HTR-8/SVneo (cell line): Measurements from ENCODE around the gene RITA1.

Experiments used
- DNase-seq: peaks from one replicate; pipeline ENCODE4 v3.0.0; 2011; ENCODE audit warnings: low spot score, mixed read lengths; ENCODE audit not compliant: insufficient read length
- FAIRE-seq: peaks from 2 replicates; lab custom pipeline; 2011; peaks lifted over from hg19 to GRCh38; lab: Jason Lieb, UNC

The RITA1 gene

DNA sequence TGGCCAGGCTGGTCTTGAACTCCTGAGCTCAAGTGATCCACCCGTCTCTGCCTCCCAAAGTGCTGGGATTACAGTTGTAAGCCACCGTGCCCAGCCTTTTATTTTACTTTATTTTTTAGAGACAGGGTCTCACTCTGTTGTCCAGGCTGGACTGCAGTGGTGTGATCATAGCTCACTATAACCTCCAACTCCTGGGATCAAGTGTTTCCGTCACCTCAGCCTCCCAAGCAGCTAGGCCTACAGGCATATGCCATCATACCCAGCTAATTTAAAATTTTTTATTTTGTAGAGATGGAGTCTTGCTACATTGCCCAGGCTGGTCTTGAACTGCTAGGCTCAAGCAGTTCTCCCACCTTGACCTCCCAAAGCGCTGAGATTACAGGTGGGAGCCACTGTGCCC is 39.4 kb downstream of the RITA1 start:
- no peak for FAIRE-seq

DNA sequence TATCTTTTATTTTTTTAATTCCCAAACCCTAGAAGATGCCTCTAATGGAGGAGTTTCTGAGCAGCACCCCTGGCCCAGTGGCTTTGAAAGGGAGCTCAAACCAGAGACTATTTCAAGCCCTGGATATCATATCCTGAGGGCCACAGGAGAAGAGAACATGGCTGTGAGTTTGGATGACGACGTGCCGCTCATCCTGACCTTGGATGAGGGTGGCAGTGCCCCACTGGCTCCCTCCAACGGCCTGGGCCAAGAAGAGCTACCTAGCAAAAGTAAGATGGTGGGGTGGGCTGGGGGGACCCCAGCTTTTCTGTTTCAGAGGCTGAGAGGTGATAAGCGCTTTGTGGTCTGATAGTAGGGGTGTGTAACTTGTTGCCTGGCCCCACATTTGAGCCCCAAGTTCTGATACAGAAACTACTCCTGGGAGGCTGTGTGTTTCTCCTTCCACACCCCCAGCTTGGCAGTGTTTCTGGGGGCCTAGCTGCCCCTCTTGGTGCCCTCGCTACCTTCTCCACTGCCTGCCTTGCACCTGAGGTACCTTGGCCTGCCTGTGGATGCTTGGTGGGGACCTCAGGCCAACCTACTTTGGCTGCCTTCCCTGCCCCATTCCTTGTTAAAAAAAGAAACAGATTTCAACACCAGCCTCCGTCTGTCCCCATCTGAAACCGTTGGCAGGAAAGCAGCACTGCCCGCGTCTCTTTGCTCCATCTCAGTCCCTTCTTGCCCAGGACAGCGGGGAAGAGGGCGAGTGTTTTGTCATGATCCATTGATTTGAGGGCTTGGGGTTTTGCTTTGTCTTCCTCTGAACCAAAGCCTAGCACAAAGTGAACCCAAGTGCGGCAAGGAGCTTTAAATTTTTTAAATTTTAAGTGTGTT is 41.4 kb downstream of the RITA1 start:
- no peak for FAIRE-seq

More for the DNA sequence above, 39.4 kb downstream of the RITA1 start:
- DNase-seq, result no peak

GRCh38 chr12:113227686-113228391 is 42.3 kb downstream of the RITA1 start:
- FAIRE-seq (no peak), DNase-seq (no peak)

More for the DNA sequence above, 41.4 kb downstream of the RITA1 start:
- DNase-seq, result no peak

DNA sequence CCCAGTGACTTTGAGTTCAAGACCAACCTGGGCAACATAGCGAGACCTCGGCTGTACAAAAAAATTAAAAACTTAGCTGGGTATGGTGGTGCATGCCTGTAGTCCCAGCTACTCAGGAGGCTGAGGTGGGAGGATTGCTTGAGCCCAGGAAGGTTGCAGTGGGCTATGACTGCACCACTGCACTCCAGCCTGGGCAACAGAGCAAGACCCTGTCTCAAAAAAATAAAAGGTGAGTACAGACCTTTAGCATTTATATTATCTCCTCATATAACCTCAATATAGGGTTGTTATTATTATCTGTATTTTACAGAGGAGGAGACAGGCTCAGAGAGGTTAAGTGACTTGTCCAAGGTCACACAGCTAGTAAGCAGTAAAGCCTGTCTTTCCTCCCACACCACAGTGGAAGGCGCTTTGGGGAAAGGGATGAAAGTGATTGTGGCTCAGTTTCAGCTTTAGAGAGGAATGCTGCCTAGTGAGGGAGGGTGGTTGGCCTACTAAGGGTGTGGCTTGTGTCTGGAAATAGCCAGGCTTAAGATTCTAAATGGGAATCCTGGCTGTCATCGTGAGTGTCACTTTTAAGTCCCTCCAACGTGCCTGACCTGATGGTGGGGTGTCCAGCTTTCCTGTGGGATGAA is 43.0 kb downstream of the RITA1 start:
- no peak for DNase-seq
- no peak for FAIRE-seq

GRCh38 chr12:113230315-113231234 is 45.1 kb downstream of the RITA1 start:
- DNase-seq, result no peak
- FAIRE-seq, result no peak

DNA sequence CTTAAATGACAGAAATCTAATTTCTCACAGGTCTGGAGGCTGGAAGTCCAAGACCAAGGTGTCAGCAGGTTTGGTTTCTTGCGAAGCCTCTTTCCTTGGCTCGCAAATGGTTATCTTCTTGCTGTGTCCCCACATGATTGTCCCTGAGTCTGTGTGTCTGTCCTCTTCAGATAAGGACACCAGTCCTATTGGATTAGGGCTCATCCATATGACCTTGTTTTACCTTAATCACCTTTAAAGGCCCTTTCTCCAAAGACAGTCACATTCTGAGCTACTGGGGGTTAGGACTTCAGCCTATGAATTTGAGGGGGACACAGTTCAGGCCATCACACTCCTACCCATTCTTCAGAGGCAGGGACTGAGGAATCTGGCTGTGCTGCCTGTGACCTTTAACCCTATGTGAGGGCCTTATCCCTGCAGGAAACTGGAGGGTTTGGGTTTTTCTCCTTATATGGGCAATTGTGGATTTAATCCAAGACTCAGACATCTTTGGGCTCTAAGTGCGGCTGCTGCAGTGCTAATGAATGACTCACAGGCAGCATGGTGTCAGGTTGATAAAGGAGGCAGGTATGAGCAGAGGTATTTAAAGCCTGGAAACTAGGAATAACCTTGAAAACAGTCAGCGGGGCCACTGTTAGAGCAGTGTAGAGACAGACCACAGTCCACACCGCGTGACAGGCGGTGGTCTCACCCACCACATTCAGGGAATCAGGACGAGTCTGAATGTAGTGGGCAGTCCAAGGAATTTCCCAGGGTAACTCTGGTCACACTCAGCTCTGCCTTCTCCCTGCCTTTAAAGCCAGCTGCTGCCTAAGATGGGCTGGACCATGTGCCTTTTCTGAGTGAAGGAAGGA is 45.9 kb downstream of the RITA1 start:
- DNase-seq, result no peak
- FAIRE-seq, result no peak

- DNase-seq, result no peak
Measured at GRCh38 chr12:113232089-113232839, 46.7 kb downstream of the RITA1 start.

GRCh38 chr12:113232840-113233585 is 47.5 kb downstream of the RITA1 start:
- FAIRE-seq (no peak), DNase-seq (no peak)

More at GRCh38 chr12:113232089-113232839, 46.7 kb downstream of the RITA1 start:
- FAIRE-seq, result no peak

DNA sequence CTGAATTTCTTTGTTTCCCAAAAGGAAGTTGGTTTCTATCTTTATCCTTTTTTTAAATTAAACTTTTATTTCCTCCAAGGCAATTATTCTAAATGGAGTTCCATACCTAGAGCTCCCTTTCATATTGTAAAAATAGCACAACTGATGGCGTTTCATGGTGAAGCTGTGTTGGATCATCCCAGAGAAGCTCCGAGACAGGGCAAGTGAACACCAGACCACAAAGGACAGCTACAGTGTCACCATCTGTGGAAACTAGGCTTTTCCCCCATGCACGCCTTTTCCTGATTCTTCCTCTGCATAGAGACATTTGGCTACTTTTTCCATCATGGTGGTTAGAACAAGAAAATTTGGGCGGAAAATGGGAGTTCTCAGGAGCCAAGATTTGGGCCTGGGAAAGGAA is 48.4 kb downstream of the RITA1 start:
- DNase-seq (no peak), FAIRE-seq (no peak)

DNA sequence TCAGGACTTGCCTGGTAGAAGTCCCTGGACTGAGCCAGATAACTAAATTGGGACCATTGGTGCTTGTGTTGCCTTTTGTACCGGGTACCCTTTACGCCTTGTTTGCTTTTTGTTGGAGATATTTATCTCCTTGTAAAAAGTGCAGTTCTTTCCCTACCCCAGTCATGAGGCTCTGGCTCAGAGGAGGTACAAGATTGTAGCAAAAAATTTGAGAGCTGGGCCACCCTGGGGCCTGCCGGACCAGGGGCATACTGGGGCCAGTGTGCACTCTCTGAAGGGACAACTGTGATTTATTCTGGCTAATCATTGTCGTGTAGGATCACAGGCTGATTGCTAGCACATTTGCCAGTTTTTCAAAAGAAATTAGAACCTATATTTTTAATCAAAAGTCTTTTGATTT is 49.0 kb downstream of the RITA1 start:
- no peak for DNase-seq
- FAIRE-seq, result no peak

DNA sequence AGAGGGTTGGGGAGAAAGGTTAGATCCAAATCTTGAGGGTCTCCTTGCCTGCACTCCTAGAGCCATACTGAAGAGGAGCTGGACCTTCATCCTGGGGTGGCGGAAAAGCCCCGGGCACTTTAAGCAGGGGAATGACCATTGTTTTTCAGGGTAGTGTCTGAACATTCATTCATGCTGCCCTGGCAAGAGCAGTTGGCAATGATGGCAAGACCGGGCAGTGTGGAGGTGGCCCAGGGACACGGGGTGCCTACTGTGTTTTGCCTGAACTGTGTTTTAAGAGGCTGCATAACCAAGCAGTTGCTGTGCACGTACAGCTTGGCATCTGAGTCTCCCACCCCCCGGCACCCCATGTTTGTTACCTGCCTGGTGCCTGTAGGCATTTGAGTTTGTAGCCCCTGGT is 50.5 kb downstream of the RITA1 start:
- DNase-seq, result no peak
- FAIRE-seq, result no peak

DNA sequence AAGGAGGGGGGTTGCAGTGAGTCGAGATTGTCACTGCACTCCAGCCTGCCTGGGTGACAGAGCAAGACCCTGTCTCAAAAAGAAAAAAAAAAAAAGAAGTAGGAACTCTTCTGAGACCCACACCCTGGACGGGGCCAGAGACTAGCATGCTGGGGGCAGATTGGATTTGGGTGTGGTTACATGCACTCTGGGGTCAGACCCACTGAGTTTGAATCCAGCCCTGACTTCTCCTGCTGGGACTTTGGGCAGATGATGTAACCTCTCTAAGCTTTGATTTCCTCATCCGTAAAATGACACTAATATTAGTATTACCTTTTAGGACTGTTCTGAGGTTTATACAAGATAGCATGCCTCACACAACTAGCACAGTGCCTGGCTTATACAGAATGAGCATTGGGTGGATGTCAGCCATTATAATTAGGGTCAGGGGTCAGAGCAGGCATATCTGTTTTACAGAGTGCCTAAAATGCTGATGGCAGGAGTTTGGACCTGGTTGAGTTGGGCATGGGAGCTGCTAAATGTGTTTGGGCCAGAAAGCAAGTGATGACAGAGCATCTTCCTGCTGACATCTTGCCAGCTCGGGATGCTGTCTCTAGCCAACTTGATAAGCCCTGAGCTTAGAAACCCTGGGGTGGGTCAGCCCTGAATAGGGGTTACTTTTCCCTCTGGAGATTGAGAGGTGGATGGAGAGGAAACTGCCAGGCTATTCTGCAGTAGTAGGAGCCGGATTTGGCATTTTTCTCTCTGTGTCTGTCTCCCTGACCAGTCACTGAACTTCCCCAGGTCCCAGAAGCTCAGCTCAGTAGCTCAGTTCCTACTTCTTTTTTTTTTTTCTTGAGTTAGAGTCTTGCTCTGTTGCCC is 51.2 kb downstream of the RITA1 start:
- no peak for FAIRE-seq
- no peak for DNase-seq

GRCh38 chr12:113237748-113238147 is 52.2 kb downstream of the RITA1 start:
- DNase-seq, result no peak
- FAIRE-seq, result no peak

- DNase-seq (no peak), FAIRE-seq (no peak)
Measured at GRCh38 chr12:113238309-113238708, 52.8 kb downstream of the RITA1 start.

- FAIRE-seq (no peak), DNase-seq (no peak)
Measured at GRCh38 chr12:113239288-113239771, 53.8 kb downstream of the RITA1 start.

GRCh38 chr12:113239811-113240331 is 54.4 kb downstream of the RITA1 start:
- DNase-seq, result no peak

More at GRCh38 chr12:113239811-113240331, 54.4 kb downstream of the RITA1 start:
- no peak for FAIRE-seq
